ENCODE measurements around the gene MYO18A. TPM values are rescaled to one million over a fixed set of nuclear protein-coding genes. Genes with fewer than 3 reads are reported as not detected.

MYO18A gene
- total RNA-seq, 1 experiment from 2014 or later: 89.9 TPM

GRCh38 chr17:29157310-29157709 is 22.9 kb downstream of the MYO18A start:
- H3K4me1 Mint-ChIP-seq (ENCODE audit: low read depth, unreplicated experiment): peaks cover 85% of the 10 kb centered on the region
- no peaks in the 10 kb centered on the region for H3K9me3 Mint-ChIP-seq (ENCODE audit: low read depth, unreplicated experiment)
- intact Hi-C loops (cut with micrococcal nuclease; ENCODE audit: unreplicated experiment): no loop called here
- no peaks in the 10 kb centered on the region for H3K27me3 Mint-ChIP-seq (ENCODE audit: unreplicated experiment)
- CTCF ChIA-PET: interaction anchor here (0.7 to 1.6 kb wide), 3 partner anchors 22 to 322 kb away, joined by 3 to 5 read pairs (median 3); partner anchors contain the start of gene MYO18A
- H3K27ac Mint-ChIP-seq (ENCODE audit: unreplicated experiment): peak overlapping the region; percentile 63
- no peak overlapping the region for H3K4me3 Mint-ChIP-seq (ENCODE audit: low read depth, unreplicated experiment)
- TF ChIP-seq CTCF (IDR thresholded peaks at IDR 0.05; ENCODE audit: unreplicated experiment): no peak
- peaks cover 32% of the 10 kb centered on the region for H3K36me3 Mint-ChIP-seq (ENCODE audit: insufficient read depth, unreplicated experiment)
- BruUV-seq (replicated peaks): no TSS peak
- DNase-seq: no peak

GRCh38 chr17:29156781-29157180 is 23.4 kb downstream of the MYO18A start:
- Mint-ChIP-seq H3K4me1 (ENCODE audit: low read depth, unreplicated experiment) (peaks cover 85% of the 10 kb centered on the region), H3K27me3 (ENCODE audit: unreplicated experiment) (no peaks in the 10 kb centered on the region), H3K9me3 (ENCODE audit: low read depth, unreplicated experiment) (no peaks in the 10 kb centered on the region), H3K36me3 (ENCODE audit: insufficient read depth, unreplicated experiment) (peaks cover 26% of the 10 kb centered on the region), H3K4me3 (ENCODE audit: low read depth, unreplicated experiment) (no peak overlapping the region), H3K27ac (ENCODE audit: unreplicated experiment) (no peak overlapping the region)
- no TSS peak for BruUV-seq (replicated peaks)
- DNase-seq: no peak
- no peak for TF ChIP-seq CTCF (IDR thresholded peaks at IDR 0.05; ENCODE audit: unreplicated experiment)
- CTCF ChIA-PET: interaction anchor here (0.7 to 1.6 kb wide), 3 partner anchors 23 to 322 kb away, joined by 3 to 5 read pairs (median 3); partner anchors contain the start of gene MYO18A
- intact Hi-C loops (cut with micrococcal nuclease; ENCODE audit: unreplicated experiment): no loop called here

GRCh38 chr17:29155966-29156338 is 24.2 kb downstream of the MYO18A start:
- peaks cover 92% of the 10 kb centered on the region for H3K4me1 Mint-ChIP-seq (ENCODE audit: low read depth, unreplicated experiment)
- no peak for DNase-seq
- H3K4me3 Mint-ChIP-seq (ENCODE audit: low read depth, unreplicated experiment): no peak overlapping the region
- peak overlapping the region; percentile 95 for H3K27ac Mint-ChIP-seq (ENCODE audit: unreplicated experiment)
- BruUV-seq (replicated peaks): no TSS peak
- no peaks in the 10 kb centered on the region for H3K27me3 Mint-ChIP-seq (ENCODE audit: unreplicated experiment)
- peaks cover 25% of the 10 kb centered on the region for H3K36me3 Mint-ChIP-seq (ENCODE audit: insufficient read depth, unreplicated experiment)
- H3K9me3 Mint-ChIP-seq (ENCODE audit: low read depth, unreplicated experiment): no peaks in the 10 kb centered on the region
- intact Hi-C loops (cut with micrococcal nuclease; ENCODE audit: unreplicated experiment): no loop called here
- TF ChIP-seq CTCF (IDR thresholded peaks at IDR 0.05; ENCODE audit: unreplicated experiment): no peak
- CTCF ChIA-PET: interaction anchor here (1.5 to 1.6 kb wide), 2 partner anchors 23 to 61 kb away, joined by 3 to 5 read pairs; partner anchors contain the start of gene MYO18A

GRCh38 chr17:29155227-29155965 is 24.8 kb downstream of the MYO18A start:
- BruUV-seq (replicated peaks): no TSS peak
- Mint-ChIP-seq H3K9me3 (ENCODE audit: low read depth, unreplicated experiment) (no peaks in the 10 kb centered on the region), H3K36me3 (ENCODE audit: insufficient read depth, unreplicated experiment) (peaks cover 25% of the 10 kb centered on the region), H3K4me3 (ENCODE audit: low read depth, unreplicated experiment) (peak overlapping the region; percentile 59), H3K4me1 (ENCODE audit: low read depth, unreplicated experiment) (peaks cover 94% of the 10 kb centered on the region), H3K27ac (ENCODE audit: unreplicated experiment) (peak overlapping the region; percentile 95), H3K27me3 (ENCODE audit: unreplicated experiment) (no peaks in the 10 kb centered on the region)
- intact Hi-C loops (cut with micrococcal nuclease; ENCODE audit: unreplicated experiment): no loop called here
- peak; percentile 79 for DNase-seq
- CTCF ChIA-PET: interaction anchor here (0.7 to 1.6 kb wide), 10 partner anchors 8 to 136 kb away, joined by 3 to 25 read pairs (median 3); partner anchors contain the start of gene MYO18A
- no peak for TF ChIP-seq CTCF (IDR thresholded peaks at IDR 0.05; ENCODE audit: unreplicated experiment)

Measured in Calu3 (cell line).